Dedifferentiated amniotic fluid mesenchymal stem cell (primary cell): ENCODE data around the gene TREM1.
"Not testable (repeated sequence)": the region's sequence is repeated elsewhere in the genome, so short reads cannot be mapped to it uniquely, and the experiment has no call there.

ENCODE experiments used
- DNase-seq: peaks from one replicate; pipeline ENCODE4 v3.0.0-alpha.2; 2016; ENCODE audit errors: extremely low spot score

Gene TREM1

GRCh38 chr6:41297248-41297647 lies 10.8 kb upstream of the TREM1 start:
- DNase-seq = not testable (repeated sequence)

- no peak for DNase-seq
Measured at GRCh38 chr6:41294214-41294872, 7.9 kb upstream of the TREM1 start.

GRCh38 chr6:41291717-41292116 lies 5.2 kb upstream of the TREM1 start:
- DNase-seq = no peak

- no peak for DNase-seq
Measured at GRCh38 chr6:41289815-41290214, 3.3 kb upstream of the TREM1 start.

GRCh38 chr6:41288754-41289129 lies 2.3 kb upstream of the TREM1 start:
- DNase-seq = no peak

GRCh38 chr6:41288030-41288753 lies 1.7 kb upstream of the TREM1 start:
- DNase-seq = no peak

GRCh38 chr6:41284726-41285125 lies 1.8 kb downstream of the TREM1 start:
- DNase-seq = no peak

- DNase-seq = no peak
Measured at GRCh38 chr6:41283600-41283999, 2.9 kb downstream of the TREM1 start.

GRCh38 chr6:41280381-41281057 lies 6.0 kb downstream of the TREM1 start:
- DNase-seq = no peak

GRCh38 chr6:41278699-41279405 lies 7.6 kb downstream of the TREM1 start:
- DNase-seq = no peak

GRCh38 chr6:41277605-41278004 lies 8.9 kb downstream of the TREM1 start:
- DNase-seq = no peak

- no peak for DNase-seq
Measured at GRCh38 chr6:41275489-41275888, 11.0 kb downstream of the TREM1 start.

- DNase-seq = no peak
Measured at GRCh38 chr6:41274256-41274655, 12.2 kb downstream of the TREM1 start.

GRCh38 chr6:41273714-41274113 lies 12.8 kb downstream of the TREM1 start:
- DNase-seq = no peak

GRCh38 chr6:41272591-41273240 lies 13.8 kb downstream of the TREM1 start:
- no peak for DNase-seq

- DNase-seq = no peak
Measured at GRCh38 chr6:41271901-41272395, 14.5 kb downstream of the TREM1 start.

- DNase-seq = no peak
Measured at GRCh38 chr6:41269716-41270115, 16.8 kb downstream of the TREM1 start.

- DNase-seq = no peak
Measured at GRCh38 chr6:41269166-41269565, 17.3 kb downstream of the TREM1 start.

- DNase-seq = no peak
Measured at GRCh38 chr6:41268478-41268877, 18.0 kb downstream of the TREM1 start.

GRCh38 chr6:41266541-41266940 lies 19.9 kb downstream of the TREM1 start:
- DNase-seq = no peak

- no peak for DNase-seq
Measured at GRCh38 chr6:41263267-41263666, 23.2 kb downstream of the TREM1 start.

GRCh38 chr6:41262401-41262800 lies 24.1 kb downstream of the TREM1 start:
- DNase-seq = no peak
